ENCODE results near the gene ANAPC4.
"Not testable (repeated sequence)": the region's sequence is repeated elsewhere in the genome, so short reads cannot be mapped to it uniquely, and the experiment has no call there.

The ANAPC4 gene

DNA sequence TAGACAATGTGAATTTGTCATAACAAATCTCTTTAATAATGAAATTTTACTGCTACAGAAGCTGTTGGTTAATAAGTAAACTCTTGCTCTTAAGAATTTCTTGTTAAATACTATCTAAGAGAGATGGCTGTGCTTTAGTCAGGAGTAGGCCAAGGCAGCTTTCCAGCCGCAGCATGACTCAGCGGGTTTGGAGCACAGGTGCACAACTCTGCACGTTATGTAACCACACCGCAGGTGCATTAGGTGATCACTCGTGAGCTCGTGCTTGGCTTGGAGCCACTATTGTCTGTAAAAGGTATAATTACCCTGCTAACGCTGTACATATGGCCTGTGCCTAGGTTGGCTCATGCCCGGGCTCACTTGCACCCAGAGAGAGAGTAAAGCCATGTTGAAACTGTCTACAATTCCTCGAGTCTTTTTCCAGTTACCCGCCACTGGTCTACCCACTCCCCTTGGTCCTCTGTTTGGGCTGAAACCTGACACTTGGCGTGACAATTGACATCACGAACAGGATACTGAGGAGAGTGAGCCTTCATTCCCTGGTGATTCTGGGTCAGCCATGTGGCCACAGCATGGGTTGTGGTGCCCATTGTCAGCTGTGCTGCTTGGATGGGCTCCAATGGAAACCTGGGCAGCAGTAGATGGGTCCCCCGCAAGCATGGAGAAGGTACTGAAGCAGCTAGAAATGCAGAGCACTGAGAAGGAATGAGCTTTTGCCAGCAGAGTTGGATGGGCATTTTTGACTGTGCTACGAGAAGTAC is 18.4 kb upstream of the ANAPC4 start:
- DNase-seq (ENCODE audit: low read depth), result no peak
- TF ChIP-seq CTCF (IDR thresholded peaks at IDR 0.05; ENCODE audit: low read depth, low read length, missing control alignments), result no peak
- no peak overlapping the region for H3K4me3 ChIP-seq (ENCODE audit: low read depth, low read length)
- in situ Hi-C loops (cut with HindIII; ENCODE audit: low sequenced_read_pairs), result no loop called here

DNA sequence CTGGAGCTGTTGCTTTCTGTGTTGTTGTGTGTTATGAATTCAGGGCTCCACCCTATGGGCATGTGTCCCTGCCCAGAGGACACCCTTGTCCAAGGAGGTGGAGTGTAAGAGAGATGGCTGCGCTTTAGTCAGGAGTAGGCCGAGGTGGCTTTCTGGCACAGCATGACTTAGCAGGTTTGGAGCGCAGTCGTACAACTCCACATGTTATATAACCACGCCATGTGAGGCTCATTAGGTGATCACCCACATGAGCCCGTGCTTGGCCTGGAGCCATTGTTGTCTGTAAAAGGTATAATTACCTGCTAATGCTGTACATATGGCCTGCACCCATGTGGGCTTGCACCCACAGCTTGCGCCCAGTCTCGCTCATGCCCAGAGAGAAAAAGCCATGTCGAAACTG is 15.8 kb upstream of the ANAPC4 start:
- no peak for DNase-seq (ENCODE audit: low read depth)
- no peak overlapping the region for H3K4me3 ChIP-seq (ENCODE audit: low read depth, low read length)
- TF ChIP-seq CTCF (IDR thresholded peaks at IDR 0.05; ENCODE audit: low read depth, low read length, missing control alignments), result no peak
- in situ Hi-C loops (cut with HindIII; ENCODE audit: low sequenced_read_pairs), result no loop called here

DNA sequence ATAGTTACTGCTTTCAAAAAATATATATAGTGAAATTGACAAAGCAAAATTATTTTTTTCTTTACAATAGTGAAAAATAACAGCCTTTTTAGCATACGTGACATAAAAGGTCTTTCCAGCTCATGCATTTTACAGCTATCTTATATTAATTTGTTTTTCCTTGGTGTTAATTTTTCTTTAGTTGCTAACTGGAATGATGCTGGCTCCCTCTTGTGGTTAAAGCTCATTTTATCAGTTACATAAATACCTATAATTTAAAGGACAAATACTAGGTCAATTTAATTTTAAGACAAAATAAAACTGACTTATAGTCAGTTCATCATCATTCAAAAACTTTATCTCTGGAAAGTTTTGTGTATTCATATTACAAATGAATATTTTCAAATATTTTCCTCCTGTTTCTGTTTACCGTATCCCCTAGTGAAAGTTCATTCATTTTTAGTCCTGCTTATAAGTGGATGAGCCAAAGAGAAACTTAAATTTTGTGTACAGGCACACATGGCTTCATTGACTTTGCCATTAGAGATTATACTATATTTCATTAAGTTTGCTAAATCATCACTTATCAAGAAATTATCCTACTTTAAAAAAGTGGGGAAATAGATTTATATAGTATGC is 9.9 kb upstream of the ANAPC4 start:
- TF ChIP-seq CTCF (IDR thresholded peaks at IDR 0.05; ENCODE audit: low read depth, low read length, missing control alignments), result peak; percentile 28
- DNase-seq (ENCODE audit: low read depth), result peak; percentile 35
- in situ Hi-C loops (cut with HindIII; ENCODE audit: low sequenced_read_pairs), result no loop called here
- no peak overlapping the region for H3K4me3 ChIP-seq (ENCODE audit: low read depth, low read length)

DNA sequence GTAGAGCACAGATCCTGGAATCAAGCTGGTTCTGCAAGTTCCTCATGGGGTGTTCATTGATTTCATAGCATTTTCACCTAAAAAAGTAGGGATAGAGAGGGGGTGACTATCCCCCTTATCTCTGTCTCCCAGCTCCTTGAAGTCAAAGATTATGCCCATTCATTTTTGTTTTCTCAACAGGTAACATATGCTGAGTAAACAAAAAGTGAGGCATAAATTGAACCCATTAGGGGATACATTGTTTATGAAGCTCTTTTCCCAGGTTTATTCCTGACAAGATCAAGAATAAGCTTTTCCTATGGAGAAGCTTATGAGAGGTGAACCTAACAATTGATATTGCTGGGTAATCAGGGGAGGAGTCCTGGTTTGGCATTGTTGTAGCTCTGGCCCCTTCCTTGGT is 9.2 kb upstream of the ANAPC4 start:
- no peak overlapping the region for H3K4me3 ChIP-seq (ENCODE audit: low read depth, low read length)
- no peak for DNase-seq (ENCODE audit: low read depth)
- in situ Hi-C loops (cut with HindIII; ENCODE audit: low sequenced_read_pairs), result no loop called here
- no peak for TF ChIP-seq CTCF (IDR thresholded peaks at IDR 0.05; ENCODE audit: low read depth, low read length, missing control alignments)

DNA sequence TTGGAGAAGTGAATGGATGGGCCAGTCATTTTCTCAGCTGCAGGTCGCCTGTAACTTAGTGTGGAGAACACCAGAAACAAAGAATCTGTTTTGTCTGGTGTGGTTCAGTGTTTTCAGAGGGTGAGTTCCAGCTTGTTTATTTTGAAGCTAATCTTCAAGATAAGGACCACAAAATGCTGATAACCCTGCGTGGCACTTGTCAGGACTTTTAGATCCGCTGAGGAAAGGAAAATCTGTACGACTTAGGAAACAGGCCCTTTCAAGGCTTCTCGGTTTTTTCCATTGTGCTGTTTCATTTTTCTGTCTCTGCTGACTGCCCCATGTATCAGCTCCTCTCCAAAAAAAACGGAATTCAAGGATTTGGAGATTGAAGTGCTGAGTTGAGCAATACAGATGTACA is 8.7 kb upstream of the ANAPC4 start:
- no peak for DNase-seq (ENCODE audit: low read depth)
- in situ Hi-C loops (cut with HindIII; ENCODE audit: low sequenced_read_pairs), result no loop called here
- no peak overlapping the region for H3K4me3 ChIP-seq (ENCODE audit: low read depth, low read length)
- no peak for TF ChIP-seq CTCF (IDR thresholded peaks at IDR 0.05; ENCODE audit: low read depth, low read length, missing control alignments)

- in situ Hi-C loops (cut with HindIII; ENCODE audit: low sequenced_read_pairs), result no loop called here
- no peak for DNase-seq (ENCODE audit: low read depth)
- H3K4me3 ChIP-seq (ENCODE audit: low read depth, low read length), result no peak overlapping the region
- TF ChIP-seq CTCF (IDR thresholded peaks at IDR 0.05; ENCODE audit: low read depth, low read length, missing control alignments), result no peak
These were observed 6.8 kb upstream of the ANAPC4 start for GRCh38 chr4:25370242-25370641.

DNA sequence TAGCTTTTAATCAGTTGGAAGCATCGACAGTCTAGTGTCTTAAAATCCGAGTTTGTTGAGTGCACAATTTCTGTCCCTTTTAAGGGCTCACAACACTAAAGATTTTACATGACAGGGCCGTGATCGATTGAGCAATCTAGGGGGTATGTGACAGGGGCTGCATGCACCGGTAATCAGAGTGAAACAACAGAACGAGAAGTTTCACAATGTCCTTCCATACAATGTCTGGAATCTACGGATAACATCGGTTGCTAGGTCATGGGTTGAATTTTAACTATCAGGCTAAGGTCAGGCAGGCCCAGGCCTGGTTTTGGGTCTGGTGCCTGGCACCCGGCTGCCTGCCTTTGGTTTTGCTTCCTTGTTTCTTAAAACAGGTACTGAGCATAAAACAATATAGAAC is 4.5 kb upstream of the ANAPC4 start:
- in situ Hi-C loops (cut with HindIII; ENCODE audit: low sequenced_read_pairs); H3K4me3 ChIP-seq (ENCODE audit: low read depth, low read length); DNase-seq (ENCODE audit: low read depth): not testable (repeated sequence)

Data from astrocyte of the cerebellum (primary cell).